ENCODE results near the gene ENAH.

The ENAH gene

DNA sequence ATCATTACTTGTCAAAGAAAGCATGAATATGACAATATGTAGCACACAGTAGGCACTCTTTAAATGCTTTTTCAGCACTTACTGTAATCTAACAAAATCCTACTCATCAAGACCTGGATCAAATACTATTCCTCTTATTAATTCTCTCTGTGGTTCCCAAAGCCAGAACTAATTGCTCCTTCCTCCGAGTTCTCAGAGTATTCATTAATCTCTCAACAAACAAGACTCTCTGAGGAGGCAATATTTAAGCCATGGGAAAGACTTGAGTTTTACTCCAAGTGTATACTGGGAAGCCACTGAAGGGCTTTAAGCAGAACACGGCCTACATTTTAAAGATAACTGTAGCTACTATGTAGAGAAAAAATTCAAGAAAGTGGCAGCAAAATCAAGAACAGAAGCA lies 79.7 kb downstream of the ENAH start:
- DNase-seq (ENCODE audit: low read depth): peak; percentile 15
- in situ Hi-C loops (cut with HindIII; ENCODE audit: low sequenced_read_pairs): no loop called here
- no peak overlapping the region for H3K4me3 ChIP-seq (ENCODE audit: low read depth, low read length)
- TF ChIP-seq, protein P1, sequence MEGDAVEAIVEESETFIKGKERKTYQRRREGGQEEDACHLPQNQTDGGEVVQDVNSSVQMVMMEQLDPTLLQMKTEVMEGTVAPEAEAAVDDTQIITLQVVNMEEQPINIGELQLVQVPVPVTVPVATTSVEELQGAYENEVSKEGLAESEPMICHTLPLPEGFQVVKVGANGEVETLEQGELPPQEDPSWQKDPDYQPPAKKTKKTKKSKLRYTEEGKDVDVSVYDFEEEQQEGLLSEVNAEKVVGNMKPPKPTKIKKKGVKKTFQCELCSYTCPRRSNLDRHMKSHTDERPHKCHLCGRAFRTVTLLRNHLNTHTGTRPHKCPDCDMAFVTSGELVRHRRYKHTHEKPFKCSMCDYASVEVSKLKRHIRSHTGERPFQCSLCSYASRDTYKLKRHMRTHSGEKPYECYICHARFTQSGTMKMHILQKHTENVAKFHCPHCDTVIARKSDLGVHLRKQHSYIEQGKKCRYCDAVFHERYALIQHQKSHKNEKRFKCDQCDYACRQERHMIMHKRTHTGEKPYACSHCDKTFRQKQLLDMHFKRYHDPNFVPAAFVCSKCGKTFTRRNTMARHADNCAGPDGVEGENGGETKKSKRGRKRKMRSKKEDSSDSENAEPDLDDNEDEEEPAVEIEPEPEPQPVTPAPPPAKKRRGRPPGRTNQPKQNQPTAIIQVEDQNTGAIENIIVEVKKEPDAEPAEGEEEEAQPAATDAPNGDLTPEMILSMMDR (IDR thresholded peaks at IDR 0.05; ENCODE audit: low read depth, low read length, missing control alignments): no peak

DNA sequence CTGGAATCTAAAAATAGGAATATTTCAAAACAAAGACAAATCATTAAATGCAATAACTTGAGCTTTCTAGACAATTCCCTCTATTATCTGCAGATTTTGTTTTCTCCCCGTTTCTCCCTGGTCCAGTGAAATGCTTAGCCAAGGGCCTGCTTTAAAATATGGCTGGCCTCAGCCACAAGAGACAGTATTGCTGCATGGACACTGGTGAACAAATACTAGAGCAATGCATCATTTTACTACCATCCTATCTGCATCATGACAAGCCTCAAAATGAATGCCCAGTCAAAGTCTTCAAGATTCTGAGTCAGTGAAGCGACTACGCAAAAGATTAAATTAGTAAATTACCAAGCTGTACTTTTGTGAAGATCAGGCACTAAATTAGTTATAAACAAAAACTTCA lies 80.5 kb downstream of the ENAH start:
- TF ChIP-seq, protein P1 (IDR thresholded peaks at IDR 0.05; ENCODE audit: low read depth, low read length, missing control alignments): no peak
- in situ Hi-C loops (cut with HindIII; ENCODE audit: low sequenced_read_pairs): no loop called here
- DNase-seq (ENCODE audit: low read depth): no peak

DNA sequence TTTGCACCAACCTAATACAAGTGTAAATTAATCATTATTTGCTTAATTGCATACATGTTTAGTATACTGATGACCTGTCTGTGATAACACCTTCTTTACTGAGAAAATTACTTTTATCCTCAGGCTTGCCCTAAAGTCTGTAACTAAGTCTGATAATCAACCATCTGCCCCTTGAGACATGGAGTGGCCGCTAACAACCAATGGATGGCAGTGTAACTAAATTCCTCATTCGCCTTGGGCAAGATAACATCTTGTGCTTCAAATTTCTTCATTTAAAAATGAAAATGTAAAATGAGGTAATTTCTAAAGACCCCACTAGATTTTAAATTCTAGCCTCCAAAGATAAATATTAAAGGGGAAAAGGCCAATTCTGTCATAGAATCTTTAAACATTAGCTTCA lies 85.1 kb downstream of the ENAH start:
- DNase-seq (ENCODE audit: low read depth): no peak
- TF ChIP-seq, protein P1 (IDR thresholded peaks at IDR 0.05; ENCODE audit: low read depth, low read length, missing control alignments): peak; percentile 23
- no peak overlapping the region for H3K4me3 ChIP-seq (ENCODE audit: low read depth, low read length)
- in situ Hi-C loops (cut with HindIII; ENCODE audit: low sequenced_read_pairs): no loop called here

More for the DNA sequence above, 80.5 kb downstream of the ENAH start:
- H3K4me3 ChIP-seq (ENCODE audit: low read depth, low read length): no peak overlapping the region

DNA sequence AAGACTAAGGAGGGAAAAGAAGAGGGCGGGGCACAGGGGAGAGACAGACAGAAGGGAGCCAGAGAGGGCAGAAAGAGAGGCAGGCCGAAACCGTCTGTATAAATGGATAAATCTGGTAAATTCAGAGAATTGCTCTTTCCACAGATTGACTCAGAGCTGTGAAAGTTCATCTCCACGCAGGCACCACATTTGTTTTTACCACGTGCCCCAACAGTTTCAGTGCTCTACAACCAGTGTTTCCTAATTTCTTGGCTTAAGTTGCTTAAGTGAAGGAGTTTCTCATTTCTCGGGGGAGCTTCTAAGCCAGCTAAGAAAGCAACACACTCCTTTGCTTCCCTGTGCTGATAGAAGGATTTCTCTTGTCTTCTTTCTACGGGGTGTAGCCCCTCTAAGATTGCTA lies 87.1 kb downstream of the ENAH start:
- TF ChIP-seq, protein P1 (IDR thresholded peaks at IDR 0.05; ENCODE audit: low read depth, low read length, missing control alignments): no peak
- in situ Hi-C loops (cut with HindIII; ENCODE audit: low sequenced_read_pairs): no loop called here
- no peak overlapping the region for H3K4me3 ChIP-seq (ENCODE audit: low read depth, low read length)
- no peak for DNase-seq (ENCODE audit: low read depth)

DNA sequence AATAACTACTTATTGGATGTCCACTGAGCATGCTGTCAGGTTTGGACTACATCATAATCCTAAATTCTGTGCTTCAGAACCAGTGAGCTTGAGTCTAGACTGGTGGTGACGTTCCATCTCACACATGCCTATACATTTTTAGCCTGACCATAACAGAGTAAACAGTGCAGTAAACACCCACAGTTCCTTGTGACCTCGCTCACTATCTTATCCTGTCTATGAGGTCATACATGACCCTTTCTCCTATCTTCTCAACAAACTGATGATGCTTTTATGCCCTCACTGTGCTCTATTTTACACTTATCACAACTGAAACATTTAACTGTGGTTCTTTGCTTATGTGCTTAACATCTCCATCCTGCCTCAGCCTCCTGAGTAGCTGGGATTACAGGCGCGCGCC lies 91.2 kb downstream of the ENAH start:
- TF ChIP-seq, protein P1 (IDR thresholded peaks at IDR 0.05; ENCODE audit: low read depth, low read length, missing control alignments): no peak
- H3K4me3 ChIP-seq (ENCODE audit: low read depth, low read length): no peak overlapping the region
- no peak for DNase-seq (ENCODE audit: low read depth)
- in situ Hi-C loops (cut with HindIII; ENCODE audit: low sequenced_read_pairs): no loop called here

DNA sequence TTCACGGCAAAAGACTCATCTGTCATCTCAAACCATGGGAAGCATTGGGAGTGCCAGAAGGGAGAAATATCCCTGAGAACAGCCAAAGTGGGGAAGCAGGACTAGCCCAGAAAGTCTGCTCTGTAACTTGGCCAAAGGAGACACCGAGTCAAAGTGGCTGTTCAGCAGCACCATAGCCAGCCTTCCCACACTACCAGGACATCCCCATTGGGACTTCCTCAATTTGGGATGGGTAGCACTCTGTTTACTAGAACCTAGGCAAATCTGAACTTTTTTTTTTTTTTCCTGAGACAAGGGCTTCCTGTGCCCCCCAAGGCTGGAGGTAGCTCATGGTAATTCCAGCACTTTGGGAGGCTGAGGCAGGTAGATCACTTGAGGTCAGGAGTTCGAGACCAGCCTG lies 93.0 kb downstream of the ENAH start:
- DNase-seq (ENCODE audit: low read depth): no peak
- TF ChIP-seq, protein P1 (IDR thresholded peaks at IDR 0.05; ENCODE audit: low read depth, low read length, missing control alignments): no peak
- H3K4me3 ChIP-seq (ENCODE audit: low read depth, low read length): no peak overlapping the region
- in situ Hi-C loops (cut with HindIII; ENCODE audit: low sequenced_read_pairs): loop anchor here (5.0 kb wide), 2 partner anchors 102 to 207 kb away; no protein-coding TSS in a partner anchor

DNA sequence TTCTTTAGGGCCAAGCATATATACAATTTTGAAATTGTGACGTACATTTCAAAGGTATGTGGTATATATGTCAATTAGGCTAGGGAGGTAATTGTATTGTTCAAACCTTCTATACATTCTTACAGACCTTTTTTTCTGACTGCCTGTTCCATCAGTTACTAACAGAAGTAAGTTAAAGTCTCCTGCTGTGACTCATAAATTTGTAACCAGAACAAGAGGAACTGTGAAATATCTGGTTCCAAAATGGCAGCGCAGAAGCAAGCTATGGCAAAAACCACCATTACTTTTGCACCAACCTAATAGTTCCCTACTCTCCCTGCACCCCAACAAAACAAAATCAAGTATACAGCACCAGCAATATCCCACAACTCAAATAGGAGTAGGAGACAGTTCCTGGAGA lies 93.6 kb downstream of the ENAH start:
- no peak for DNase-seq (ENCODE audit: low read depth)
- no peak overlapping the region for H3K4me3 ChIP-seq (ENCODE audit: low read depth, low read length)
- TF ChIP-seq, protein P1 (IDR thresholded peaks at IDR 0.05; ENCODE audit: low read depth, low read length, missing control alignments): no peak
- in situ Hi-C loops (cut with HindIII; ENCODE audit: low sequenced_read_pairs): loop anchor here (5.0 kb wide), 2 partner anchors 103 to 208 kb away; no protein-coding TSS in a partner anchor

Measured in astrocyte of the cerebellum (primary cell).